Gastrocnemius medialis (tissue), 4 donors: ENCODE data around the gene MERTK. TPM values are rescaled to one million over a fixed set of nuclear protein-coding genes. Genes with fewer than 3 reads are reported as not detected.

Experiments
- ATAC-seq, 2 donors: fragments of 150-250 bp; one replicate each; pipeline ENCODE4 v1.9.1; 2016
- DNase-seq, 2 donors: peaks; one replicate each; pipeline ENCODE4 v3.0.0-alpha.2; 2019
- H3K27ac ChIP-seq, 4 donors: fragments of 200-600 bp; sonication (generic); 1 replicate in 1 of 4; 2 replicates in 3 of 4; pipeline ENCODE4 v1.5.1; 2016 to 2018; ENCODE audit warnings: mild to moderate bottlenecking in 2 of 4, moderate library complexity in 1 of 4
- H3K27me3 ChIP-seq, 3 donors: fragments of 200-600 bp; sonication (generic) in 2 of 3; 1 replicate in 1 of 3; 2 replicates in 2 of 3; pipeline versions ENCODE4 v1.5.1 to v1.6.0; 2016 to 2019; ENCODE audit warnings: mild to moderate bottlenecking in 1 of 3, moderate library complexity in 1 of 3
- H3K36me3 ChIP-seq, 2 donors: fragments of 200-600 bp; sonication (generic) in 1 of 2; one replicate each; pipeline ENCODE4 v1.5.1; 2017 to 2018
- H3K4me1 ChIP-seq, 2 donors: fragments of 200-600 bp; sonication (generic) in 1 of 2; one replicate each; pipeline ENCODE4 v1.5.1; 2016 to 2017; ENCODE audit warnings: mild to moderate bottlenecking in 2 of 2
- H3K4me3 ChIP-seq, 4 donors: fragments of 200-600 bp; sonication (generic) in 3 of 4; 1 replicate in 1 of 4; 2 replicates in 3 of 4; pipeline ENCODE4 v1.5.1; 2016 to 2019; ENCODE audit warnings: mild to moderate bottlenecking in 2 of 4
- H3K9me3 ChIP-seq, 3 donors: fragments of 200-600 bp; sonication (generic) in 2 of 3; 1 replicate in 1 of 3; 2 replicates in 2 of 3; pipeline ENCODE4 v1.5.1; 2016 to 2019
- POLR2A ChIP-seq, 2 donors: fragments of 450-650 bp; IDR thresholded peaks; one replicate each; pipeline ENCODE4 v1.6.1; 2017; ENCODE audit warnings: antibody characterized with exemption in 2 of 2, mild to moderate bottlenecking in 2 of 2, moderate library complexity in 2 of 2
- in situ Hi-C, 4 donors: fragments of 200-750 bp; cut with MboI; loops; one replicate each; pipeline versions ENCODE4 v1.15.0 to v1.8.0; 2017; ENCODE audit warnings: low sequenced_read_pairs in 4 of 4
- intact Hi-C: fragments of 100-400 bp; cut with DNase I; formaldehyde crosslinking; loops from one replicate; pipeline ENCODE4 v1.15.1; 2023; ENCODE audit warnings: low total_unique reads
- total RNA-seq, 4 donors: library from RNA; depleted of rRNA; stranded (reverse); fragments of >200 nt; gene quantifications; one replicate each; pipeline versions ENCODE4 v1.1.0 to v1.2.3, GENCODE V29; 2016
- TF ChIP-seq, protein P1 (sequence below), 5 experiments: fragments of 450-650 bp in 3 of 5; fragments of 200-600 bp in 2 of 5; sonication (generic) in 2 of 5; IDR thresholded peaks in 4 of 5; conservative IDR thresholded peaks in 1 of 5; 1 replicate in 4 of 5; 2 replicates in 1 of 5; pipeline ENCODE4 v1.5.1; 2016 to 2019; ENCODE audit warnings: antibody characterized with exemption in 5 of 5, mild to moderate bottlenecking in 3 of 5, moderate library complexity in 3 of 5

MERTK gene
- total RNA-seq, 4 donors from 2014 or later: 2.4 to 5.7 (median 3.7) TPM

DNA sequence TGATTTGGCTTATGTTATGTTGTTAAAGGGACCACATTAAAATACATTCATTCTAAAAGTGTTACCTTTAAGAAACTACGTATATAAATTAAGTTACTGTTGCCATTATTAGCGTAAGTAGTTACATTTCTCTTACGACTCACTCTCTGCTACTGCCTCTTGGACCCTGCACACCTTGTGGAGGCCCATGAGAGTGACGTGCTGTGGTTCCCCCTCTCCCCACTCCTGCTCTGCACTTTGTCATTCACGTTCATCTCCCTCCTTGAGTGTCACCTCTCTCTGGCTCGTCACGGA lies 830 bp upstream of the MERTK start:
- ATAC-seq: no peak
- intact Hi-C loops (loop anchor here (10.0 kb wide), 1 partner anchor 377 kb away; the partner anchor contains the start of gene ZC3H6), in situ Hi-C loops (loop anchor here in 1 of 4 donors (25.0 kb wide), 1 partner anchor 365 kb away; the partner anchor contains the start of gene ZC3H8)
- Histone ChIP-seq H3K9me3 (no peaks in the 10 kb centered on the region), H3K27me3 (peaks cover 10 to 28% (median 12%) of the 10 kb centered on the region in 3 donors), H3K36me3 (no peaks in the 10 kb centered on the region), H3K4me3 (peak overlapping the region; percentile 68 to 77 (median 72)), H3K4me1 (peaks cover 0 to 9% of the 10 kb centered on the region in 2 donors), H3K27ac (peak overlapping the region; percentile 55 to 81 (median 68))
- no peak for DNase-seq
- TF ChIP-seq, protein P1, sequence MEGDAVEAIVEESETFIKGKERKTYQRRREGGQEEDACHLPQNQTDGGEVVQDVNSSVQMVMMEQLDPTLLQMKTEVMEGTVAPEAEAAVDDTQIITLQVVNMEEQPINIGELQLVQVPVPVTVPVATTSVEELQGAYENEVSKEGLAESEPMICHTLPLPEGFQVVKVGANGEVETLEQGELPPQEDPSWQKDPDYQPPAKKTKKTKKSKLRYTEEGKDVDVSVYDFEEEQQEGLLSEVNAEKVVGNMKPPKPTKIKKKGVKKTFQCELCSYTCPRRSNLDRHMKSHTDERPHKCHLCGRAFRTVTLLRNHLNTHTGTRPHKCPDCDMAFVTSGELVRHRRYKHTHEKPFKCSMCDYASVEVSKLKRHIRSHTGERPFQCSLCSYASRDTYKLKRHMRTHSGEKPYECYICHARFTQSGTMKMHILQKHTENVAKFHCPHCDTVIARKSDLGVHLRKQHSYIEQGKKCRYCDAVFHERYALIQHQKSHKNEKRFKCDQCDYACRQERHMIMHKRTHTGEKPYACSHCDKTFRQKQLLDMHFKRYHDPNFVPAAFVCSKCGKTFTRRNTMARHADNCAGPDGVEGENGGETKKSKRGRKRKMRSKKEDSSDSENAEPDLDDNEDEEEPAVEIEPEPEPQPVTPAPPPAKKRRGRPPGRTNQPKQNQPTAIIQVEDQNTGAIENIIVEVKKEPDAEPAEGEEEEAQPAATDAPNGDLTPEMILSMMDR (IDR thresholded peaks at IDR 0.05 in 4 of 5, conservative IDR thresholded peaks at IDR 0.05 in 1 of 5): no peak
- no peak for TF ChIP-seq POLR2A (IDR thresholded peaks at IDR 0.05)

DNA sequence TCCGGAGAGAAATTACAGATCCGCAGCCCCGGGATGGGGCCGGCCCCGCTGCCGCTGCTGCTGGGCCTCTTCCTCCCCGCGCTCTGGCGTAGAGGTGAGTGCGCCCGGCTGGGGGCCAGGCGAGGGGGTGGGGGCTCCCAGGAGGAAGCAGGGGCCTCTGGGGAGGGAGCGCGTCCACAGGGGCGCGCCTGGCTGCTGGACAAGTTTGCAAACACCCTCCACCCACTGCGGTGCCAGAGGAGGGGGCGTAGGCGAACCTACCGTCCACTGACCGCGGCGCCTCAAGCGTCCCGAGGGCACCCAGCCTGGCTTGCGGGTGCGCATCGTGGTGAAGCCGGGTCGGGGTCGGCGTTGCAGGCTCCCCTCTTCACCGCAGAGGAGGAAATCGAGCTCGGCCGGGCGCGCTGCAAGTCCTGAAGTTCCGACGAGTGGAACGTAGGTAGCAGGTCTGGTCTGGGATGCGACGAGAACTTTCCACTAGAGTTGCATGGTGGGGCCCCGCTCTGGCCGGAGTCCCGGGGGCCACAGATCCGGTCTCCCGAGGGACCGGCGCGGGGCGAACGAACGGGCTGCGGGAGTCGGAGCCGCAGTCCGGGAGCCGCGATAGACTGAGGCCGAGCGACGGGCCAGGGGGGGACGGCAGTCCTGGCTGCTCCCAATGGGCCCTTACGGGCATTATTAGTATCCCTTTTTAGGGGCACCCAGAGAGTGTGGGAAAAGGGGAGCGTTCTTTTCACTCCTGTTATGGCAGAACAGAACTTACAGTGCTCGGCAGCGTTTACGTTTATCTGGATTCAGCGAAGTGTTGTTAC lies 502 bp downstream of the MERTK start:
- no peak for TF ChIP-seq POLR2A (IDR thresholded peaks at IDR 0.05)
- TF ChIP-seq, protein P1 (IDR thresholded peaks at IDR 0.05 in 4 of 5, conservative IDR thresholded peaks at IDR 0.05 in 1 of 5): no peak
- Histone ChIP-seq H3K4me3 (peak overlapping the region; percentile 68 to 77 (median 72)), H3K4me1 (peaks cover 0 to 9% of the 10 kb centered on the region in 2 donors), H3K27ac (peak overlapping the region; percentile 61 to 81 (median 72)), H3K9me3 (no peaks in the 10 kb centered on the region), H3K36me3 (no peaks in the 10 kb centered on the region), H3K27me3 (peaks cover 10 to 28% (median 12%) of the 10 kb centered on the region in 3 donors)
- peak; percentile 16 to 35 for ATAC-seq
- DNase-seq: no peak
- in situ Hi-C loops: loop anchor here in 1 of 4 donors (25.0 kb wide), 1 partner anchor 363 kb away; the partner anchor contains the start of gene ZC3H8
- intact Hi-C loops: loop anchor here (2.0 to 10.0 kb wide), 2 partner anchors 150 to 376 kb away; partner anchors contain the start of gene ZC3H6

DNA sequence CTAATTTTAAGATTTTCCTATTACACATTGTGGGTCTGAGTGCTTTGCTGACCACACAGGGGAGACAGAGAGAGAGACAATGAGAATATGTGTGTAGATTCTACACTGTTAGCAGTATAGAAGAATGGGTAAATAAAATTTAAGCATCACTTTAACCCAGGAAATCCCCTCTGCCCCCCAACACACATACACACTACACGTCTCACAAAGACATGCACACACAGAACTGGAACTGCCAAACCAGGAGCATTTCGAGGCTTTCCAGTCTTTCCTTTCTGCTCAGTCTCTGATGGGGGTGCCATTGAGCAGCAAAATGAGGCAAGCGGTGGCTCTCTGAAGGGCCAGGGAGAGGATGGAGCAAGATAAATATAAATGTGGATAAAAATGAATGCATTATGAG lies 2.5 kb downstream of the MERTK start:
- Histone ChIP-seq H3K27me3 (peaks cover 7 to 28% (median 12%) of the 10 kb centered on the region in 3 donors), H3K36me3 (no peaks in the 10 kb centered on the region), H3K27ac (no peak overlapping the region), H3K4me3 (peak overlapping the region in 1 of 4 donors; percentile 18), H3K9me3 (no peaks in the 10 kb centered on the region), H3K4me1 (peaks cover 4 to 9% of the 10 kb centered on the region in 2 donors)
- ATAC-seq (no peak), DNase-seq (no peak)
- no peak for TF ChIP-seq POLR2A (IDR thresholded peaks at IDR 0.05)
- TF ChIP-seq, protein P1 (IDR thresholded peaks at IDR 0.05 in 4 of 5, conservative IDR thresholded peaks at IDR 0.05 in 1 of 5): peak in 2 of 5 experiments; percentile 12 to 23
- in situ Hi-C loops: no loop called here
- intact Hi-C loops: no loop called here

DNA sequence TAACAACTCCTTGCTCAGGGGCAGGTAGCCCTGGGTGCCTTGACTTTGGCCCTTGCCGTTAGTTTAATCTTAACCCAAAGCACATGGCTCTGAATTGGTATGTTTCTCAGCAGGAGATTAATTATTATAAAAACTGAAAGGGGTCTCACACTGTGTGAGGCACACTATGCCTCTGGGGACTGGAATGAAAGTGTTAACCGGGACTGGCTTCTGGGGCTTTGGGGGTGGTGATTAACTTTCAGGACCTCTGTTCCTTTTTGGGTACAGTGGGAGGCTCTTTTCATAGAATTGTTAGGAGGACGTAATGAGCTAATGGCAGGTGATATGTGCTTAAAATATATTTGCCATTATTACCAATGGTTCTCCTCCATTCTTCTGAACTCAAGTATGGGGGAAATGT lies 5.1 kb downstream of the MERTK start:
- Histone ChIP-seq H3K36me3 (no peaks in the 10 kb centered on the region), H3K9me3 (no peaks in the 10 kb centered on the region), H3K4me3 (no peak overlapping the region), H3K27ac (peak overlapping the region in 1 of 4 donors; percentile 43), H3K4me1 (peaks cover 8 to 10% of the 10 kb centered on the region in 2 donors), H3K27me3 (peaks cover 6 to 16% (median 11%) of the 10 kb centered on the region in 3 donors)
- TF ChIP-seq, protein P1 (IDR thresholded peaks at IDR 0.05 in 4 of 5, conservative IDR thresholded peaks at IDR 0.05 in 1 of 5): no peak
- DNase-seq: no peak
- intact Hi-C loops (no loop called here), in situ Hi-C loops (no loop called here)
- ATAC-seq: no peak
